ENCODE results near the gene PAK5. TPM values are rescaled to one million over a fixed set of nuclear protein-coding genes. Genes with fewer than 3 reads are reported as not detected.

PAK5 gene
- total RNA-seq, 1 experiment from 2014 or later, result not detected

GRCh38 chr20:9588706-9589105 is 250.2 kb downstream of the PAK5 start:
- no peak overlapping the region for H2AFZ ChIP-seq (ENCODE audit: low read length)
- H3K79me2 ChIP-seq (ENCODE audit: low read length), result no peaks in the 10 kb centered on the region
- H3K27ac ChIP-seq (ENCODE audit: low read length), result no peak overlapping the region
- no peak for TF ChIP-seq CTCF (conservative IDR thresholded peaks at IDR 0.05; ENCODE audit: low read depth, low read length)
- no peak for TF ChIP-seq EZH2 (IDR thresholded peaks at IDR 0.05; ENCODE audit: low read length, unreplicated experiment)
- ChIA-PET CTCF (no interaction called here), POLR2A (ENCODE audit: unreplicated experiment) (no interaction called here)
- H3K9ac ChIP-seq (ENCODE audit: low read length), result no peak overlapping the region
- H3K4me3 ChIP-seq (ENCODE audit: low read length), result no peak overlapping the region
- no peaks in the 10 kb centered on the region for H3K9me2 ChIP-seq (replicated peaks; ENCODE audit: low read length)
- intact Hi-C loops (cut with micrococcal nuclease), result no loop called here
- H3K27me3 ChIP-seq (ENCODE audit: low read length), result no peaks in the 10 kb centered on the region
- peaks cover 43% of the 10 kb centered on the region for H3K4me1 ChIP-seq (ENCODE audit: insufficient read depth, low read length)
- no peaks in the 10 kb centered on the region for H3F3A ChIP-seq (ENCODE audit: low read length, unreplicated experiment)
- H3K4me2 ChIP-seq (ENCODE audit: low read length), result no peak overlapping the region
- no peak for ATAC-seq
- H4K20me1 ChIP-seq (ENCODE audit: low read length), result no peaks in the 10 kb centered on the region
- H3K9me3 ChIP-seq (ENCODE audit: low read length), result no peaks in the 10 kb centered on the region
- no TSS peak for BruUV-seq (replicated peaks)
- no peak for DNase-seq
- no peaks in the 10 kb centered on the region for H3K36me3 ChIP-seq (ENCODE audit: low read depth, low read length)

- Histone ChIP-seq H3K36me3 (ENCODE audit: low read depth, low read length) (no peaks in the 10 kb centered on the region), H3K27ac (ENCODE audit: low read length) (no peak overlapping the region), H3K27me3 (ENCODE audit: low read length) (no peaks in the 10 kb centered on the region), H2AFZ (ENCODE audit: low read length) (no peak overlapping the region), H3F3A (ENCODE audit: low read length, unreplicated experiment) (no peaks in the 10 kb centered on the region), H3K9me3 (ENCODE audit: low read length) (no peaks in the 10 kb centered on the region), H3K9me2 (replicated peaks; ENCODE audit: low read length) (no peaks in the 10 kb centered on the region), H3K4me1 (ENCODE audit: insufficient read depth, low read length) (0 out of 2 replicates have a peak, but pooled peaks cover 1% of the 10 kb centered on the region), H3K4me2 (ENCODE audit: low read length) (no peak overlapping the region), H3K79me2 (ENCODE audit: low read length) (no peaks in the 10 kb centered on the region), H3K9ac (ENCODE audit: low read length) (no peak overlapping the region), H3K4me3 (ENCODE audit: low read length) (no peak overlapping the region), H4K20me1 (ENCODE audit: low read length) (no peaks in the 10 kb centered on the region)
- ATAC-seq (no peak), DNase-seq (no peak)
- intact Hi-C loops (cut with micrococcal nuclease), result no loop called here
- CTCF ChIA-PET, result no interaction called here
- TF ChIP-seq EZH2phosphoT487 (IDR thresholded peaks at IDR 0.05; ENCODE audit: borderline replicate concordance, low read length), result no peak
- no peak for TF ChIP-seq CTCF (conservative IDR thresholded peaks at IDR 0.05; ENCODE audit: low read depth, low read length)
- no peak for TF ChIP-seq EZH2 (IDR thresholded peaks at IDR 0.05; ENCODE audit: low read length, unreplicated experiment)
- BruUV-seq (replicated peaks), result no TSS peak
- POLR2A ChIA-PET (ENCODE audit: unreplicated experiment), result no interaction called here
Measured at GRCh38 chr20:9583151-9583550, 255.7 kb downstream of the PAK5 start.

GRCh38 chr20:9582137-9582536 is 256.7 kb downstream of the PAK5 start:
- no peaks in the 10 kb centered on the region for H3K79me2 ChIP-seq (ENCODE audit: low read length)
- H3K9me2 ChIP-seq (replicated peaks; ENCODE audit: low read length), result no peaks in the 10 kb centered on the region
- no peaks in the 10 kb centered on the region for H3K4me1 ChIP-seq (ENCODE audit: insufficient read depth, low read length)
- no peaks in the 10 kb centered on the region for H3K9me3 ChIP-seq (ENCODE audit: low read length)
- ChIA-PET CTCF (no interaction called here), POLR2A (ENCODE audit: unreplicated experiment) (interaction anchor here (0.7 kb wide), 1 partner anchor 122 kb away, joined by 3 read pairs; no protein-coding TSS in a partner anchor)
- no TSS peak for BruUV-seq (replicated peaks)
- no peaks in the 10 kb centered on the region for H3F3A ChIP-seq (ENCODE audit: low read length, unreplicated experiment)
- no peak overlapping the region for H2AFZ ChIP-seq (ENCODE audit: low read length)
- no peak overlapping the region for H3K4me3 ChIP-seq (ENCODE audit: low read length)
- TF ChIP-seq CTCF (conservative IDR thresholded peaks at IDR 0.05; ENCODE audit: low read depth, low read length), result no peak
- TF ChIP-seq EZH2phosphoT487 (IDR thresholded peaks at IDR 0.05; ENCODE audit: borderline replicate concordance, low read length), result no peak
- TF ChIP-seq EZH2 (IDR thresholded peaks at IDR 0.05; ENCODE audit: low read length, unreplicated experiment), result no peak
- H3K36me3 ChIP-seq (ENCODE audit: low read depth, low read length), result no peaks in the 10 kb centered on the region
- H3K9ac ChIP-seq (ENCODE audit: low read length), result no peak overlapping the region
- H4K20me1 ChIP-seq (ENCODE audit: low read length), result no peaks in the 10 kb centered on the region
- ATAC-seq, result no peak
- H3K27ac ChIP-seq (ENCODE audit: low read length), result no peak overlapping the region
- intact Hi-C loops (cut with micrococcal nuclease), result no loop called here
- H3K27me3 ChIP-seq (ENCODE audit: low read length), result no peaks in the 10 kb centered on the region
- no peak for DNase-seq
- no peak overlapping the region for H3K4me2 ChIP-seq (ENCODE audit: low read length)

Measured in PC-3 (cell line).